B cell (primary cell): Measurements from ENCODE around the gene GABRA6. TPM values are rescaled to one million over a fixed set of nuclear protein-coding genes. Genes with fewer than 3 reads are reported as not detected.
"Not testable (repeated sequence)": the region's sequence is repeated elsewhere in the genome, so short reads cannot be mapped to it uniquely, and the experiment has no call there.

ENCODE experiments used
- ATAC-seq: fragments of 200-7000 bp; cut with Tn5 transposase; one replicate; pipeline ENCODE4 v1.10.0; 2021; ENCODE audit warnings: low read depth, mild to moderate bottlenecking, moderate number of reproducible peaks, moderate library complexity
- CTCF ChIA-PET: fragments of 350-600 bp; sonication (Branson Sonifier 250); formaldehyde crosslinking; loops from one replicate; lab custom pipeline; 2021; ENCODE audit warnings: antibody characterized with exemption, inconsistent platforms; lab: Charles Lee
- POLR2A ChIA-PET: fragments of 350-600 bp; sonication (Branson Sonifier 250); formaldehyde crosslinking; loops from one replicate; lab custom pipeline; 2021; ENCODE audit warnings: antibody characterized with exemption; lab: Charles Lee
- DNase-seq: peaks from one replicate; pipeline ENCODE4 v3.0.0; 2013
- H2AFZ ChIP-seq: 2 replicates; pipeline ENCODE4 v1.6.1; 2012; ENCODE audit warnings: mild to moderate bottlenecking, low read depth, low read length; ENCODE audit not compliant: insufficient read depth, poor library complexity, severe bottlenecking
- H3K27ac ChIP-seq, 2 donors: 1 replicate in 1 of 2; 2 replicates in 1 of 2; pipeline ENCODE4 v1.5.1; 2012 to 2013; ENCODE audit warnings: low read length in 2 of 2, mild to moderate bottlenecking in 2 of 2, moderate library complexity in 1 of 2
- H3K27me3 ChIP-seq, 4 experiments: fragments of 200-600 bp in 1 of 4; sonication (generic) in 1 of 4; replicated peaks in 1 of 4; 1 replicate in 2 of 4; 2 replicates in 2 of 4; pipeline versions ENCODE4 v1.6.1 to v1.7.0; 2013 to 2016; ENCODE audit warnings: low read length in 3 of 4, mild to moderate bottlenecking in 2 of 4, mixed read lengths in 1 of 4, moderate library complexity in 1 of 4; ENCODE audit not compliant: insufficient read depth in 4 of 4, control insufficient read depth in 3 of 4; ENCODE audit errors: control extremely low read depth in 1 of 4
- H3K36me3 ChIP-seq, 2 experiments: replicated peaks in 1 of 2; 1 replicate in 1 of 2; 2 replicates in 1 of 2; pipeline versions ENCODE4 v1.6.1 to v1.7.1; 2013; ENCODE audit warnings: low read length in 1 of 2; ENCODE audit not compliant: insufficient read depth in 2 of 2, control insufficient read depth in 1 of 2; ENCODE audit errors: control extremely low read depth in 1 of 2, extremely low read depth in 1 of 2
- H3K4me1 ChIP-seq, 2 donors: fragments of 200-600 bp in 1 of 2; sonication (generic) in 1 of 2; 1 replicate in 1 of 2; 2 replicates in 1 of 2; pipeline versions ENCODE4 v1.5.1 to v1.6.1; 2013 to 2017; ENCODE audit warnings: low read length in 2 of 2; ENCODE audit not compliant: control insufficient read depth in 2 of 2, insufficient read depth in 2 of 2
- H3K4me2 ChIP-seq: replicated peaks from 2 replicates; pipeline ENCODE3; 2012; ENCODE audit warnings: mild to moderate bottlenecking, low read depth, low read length; ENCODE audit not compliant: poor library complexity, severe bottlenecking
- H3K4me3 ChIP-seq, 5 experiments: fragments of 200-600 bp in 1 of 5; sonication (generic) in 1 of 5; 1 replicate in 3 of 5; 2 replicates in 2 of 5; pipeline versions ENCODE4 v1.5.1 to v1.7.0; 2011 to 2016; ENCODE audit warnings: low read length in 4 of 5, mild to moderate bottlenecking in 4 of 5, low read depth in 2 of 5, control low read depth in 1 of 5, moderate library complexity in 1 of 5; ENCODE audit not compliant: insufficient read depth in 1 of 5; ENCODE audit errors: control extremely low read depth in 1 of 5, extremely low read depth in 1 of 5
- H3K79me2 ChIP-seq: fragments of 200-600 bp; sonication (generic); one replicate; pipeline ENCODE4 v1.6.0; 2016; ENCODE audit warnings: low read length; ENCODE audit not compliant: control insufficient read depth, insufficient read depth
- H3K9ac ChIP-seq: fragments of 200-600 bp; sonication (generic); 2 replicates; pipeline ENCODE4 v1.6.1; 2017; ENCODE audit warnings: mild to moderate bottlenecking, low read length, moderate library complexity
- H3K9me3 ChIP-seq, 3 donors: one replicate each; pipeline versions ENCODE4 v1.6.1 to v1.7.1; 2013; ENCODE audit warnings: low read length in 2 of 3; ENCODE audit not compliant: control insufficient read depth in 2 of 3, insufficient read depth in 1 of 3; ENCODE audit errors: control extremely low read depth in 1 of 3
- H4K20me1 ChIP-seq: 2 replicates; pipeline ENCODE4 v1.6.0; 2012; ENCODE audit warnings: mild to moderate bottlenecking, low read length; ENCODE audit not compliant: insufficient read depth, control insufficient read depth, poor library complexity, severe bottlenecking
- H3K27ac Mint-ChIP-seq: one replicate; pipeline ENCODE4 v1.8.0; 2021; ENCODE audit warnings: mixed read lengths
- H3K27me3 Mint-ChIP-seq: one replicate; pipeline ENCODE4 v1.8.0; 2021; ENCODE audit warnings: mixed read lengths
- H3K4me1 Mint-ChIP-seq: one replicate; pipeline ENCODE4 v1.8.0; 2021; ENCODE audit warnings: mixed read lengths
- H3K4me3 Mint-ChIP-seq: one replicate; pipeline ENCODE4 v1.8.0; 2021; ENCODE audit warnings: mixed read lengths
- H3K9me3 Mint-ChIP-seq: one replicate; pipeline ENCODE4 v1.8.0; 2022; ENCODE audit warnings: mixed read lengths; ENCODE audit not compliant: insufficient read depth
- CTCF ChIP-seq: fragments of 200-600 bp; IDR thresholded peaks from one replicate; pipeline ENCODE4 v1.8.0; 2022; ENCODE audit warnings: antibody characterized with exemption, mild to moderate bottlenecking
- EZH2 ChIP-seq: IDR thresholded peaks from 2 replicates; pipeline ENCODE4 v1.6.1; 2012; ENCODE audit warnings: borderline replicate concordance, low read depth, mild to moderate bottlenecking, moderate library complexity, low read length; ENCODE audit not compliant: insufficient read depth, poor library complexity, severe bottlenecking
- WGBS: methylation state at CpG from one replicate; pipeline ENCODE4 v1.1.5; 2013; ENCODE audit warnings: missing lambda C conversion rate; ENCODE audit not compliant: insufficient coverage; 5-methylcytosine and 5-hydroxymethylcytosine counted together
- intact Hi-C: fragments of 100-400 bp; cut with micrococcal nuclease; formaldehyde crosslinking; loops from one replicate; pipeline ENCODE4 v1.10.0; 2022
- polyA plus RNA-seq: library from polyadenylated mRNA; depleted of rRNA; stranded (reverse); fragments of >200 nt; gene quantifications from 2 replicates; pipeline ENCODE4 v1.2.3, GENCODE V29; 2012
- total RNA-seq, 2 donors: library from RNA; stranded (reverse); fragments of 120-200 nt in 1 of 2; gene quantifications; 1 replicate in 1 of 2; 2 replicates in 1 of 2; pipeline versions ENCODE4 v1.2.3 to v1.2.4, GENCODE V29; 2013 to 2022

The GABRA6 gene
- total and polyA plus RNA-seq, 2 donors (not counting 1 experiment from before 2014, with no cell fraction given): not detected

DNA sequence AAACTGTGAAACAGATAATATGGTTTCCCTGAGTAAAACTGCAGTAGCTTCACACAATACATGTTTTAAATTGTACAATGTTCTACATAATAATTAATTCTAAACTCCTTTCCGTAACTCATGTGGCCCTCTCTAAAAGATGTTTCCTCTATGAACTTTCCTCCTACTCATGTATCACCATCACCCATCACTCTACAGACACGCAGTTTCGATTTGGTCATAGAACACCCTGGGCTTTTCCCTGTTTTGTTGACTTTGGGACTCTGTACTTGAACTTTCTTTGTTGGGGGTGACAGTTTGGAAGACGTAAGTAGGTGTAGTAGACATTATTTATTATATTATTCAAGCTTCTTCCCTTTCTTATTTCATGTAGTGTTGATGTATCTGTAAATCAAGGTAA is 44.1 kb upstream of the GABRA6 start:
- Mint-ChIP-seq H3K27ac (no peak overlapping the region), H3K4me1 (no peaks in the 10 kb centered on the region), H3K27me3 (no peaks in the 10 kb centered on the region), H3K4me3 (no peak overlapping the region), H3K9me3 (no peaks in the 10 kb centered on the region)
- ChIA-PET POLR2A (no interaction called here), CTCF (interaction anchor here (0.6 kb wide), 1 partner anchor 52 kb away, joined by 4 read pairs; no protein-coding TSS in a partner anchor)
- H3K9ac ChIP-seq: no peak overlapping the region
- H3K4me1 ChIP-seq: no peaks in the 10 kb centered on the region
- no peak overlapping the region for H2AFZ ChIP-seq
- no peaks in the 10 kb centered on the region for H3K27me3 ChIP-seq
- intact Hi-C loops: no loop called here
- ATAC-seq (no peak), DNase-seq (no peak)
- H4K20me1 ChIP-seq: no peaks in the 10 kb centered on the region
- H3K79me2 ChIP-seq: no peaks in the 10 kb centered on the region
- TF ChIP-seq EZH2 (no peak), CTCF (no peak)
- H3K36me3 ChIP-seq: no peaks in the 10 kb centered on the region
- H3K27ac ChIP-seq: no peak overlapping the region
- WGBS: no CpG with 5 or more reads among the region's 4 CpGs
- H3K4me2 ChIP-seq: no peak overlapping the region
- H3K4me3 ChIP-seq: no peak overlapping the region
- H3K9me3 ChIP-seq: no peaks in the 10 kb centered on the region

DNA sequence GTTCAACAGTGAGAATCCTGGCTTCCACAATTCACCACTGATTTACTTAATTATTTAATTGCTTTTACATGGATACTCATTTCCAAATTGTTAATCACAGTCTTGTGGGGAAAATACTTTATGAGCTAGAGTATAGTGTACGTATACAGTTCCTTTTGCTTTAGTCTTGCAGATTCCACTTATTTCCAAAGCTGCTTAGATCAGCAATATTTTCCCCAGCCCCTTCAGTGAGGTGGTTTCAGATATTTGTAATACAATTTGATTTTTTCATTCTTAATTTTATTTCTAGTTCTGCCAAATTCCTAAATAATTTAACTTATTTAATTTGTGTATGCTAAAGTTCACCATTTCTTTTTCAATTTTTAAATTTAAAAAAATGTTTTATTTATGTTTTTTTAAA is 40.3 kb upstream of the GABRA6 start:
- Mint-ChIP-seq H3K4me1 (no peaks in the 10 kb centered on the region), H3K27ac (no peak overlapping the region), H3K27me3 (no peaks in the 10 kb centered on the region), H3K9me3 (no peaks in the 10 kb centered on the region), H3K4me3 (no peak overlapping the region)
- Histone ChIP-seq H3K79me2 (no peaks in the 10 kb centered on the region), H3K27ac (no peak overlapping the region), H3K4me2 (no peak overlapping the region), H2AFZ (no peak overlapping the region), H4K20me1 (no peaks in the 10 kb centered on the region), H3K27me3 (no peaks in the 10 kb centered on the region), H3K9me3 (no peaks in the 10 kb centered on the region), H3K4me1 (no peaks in the 10 kb centered on the region), H3K36me3 (no peaks in the 10 kb centered on the region), H3K4me3 (no peak overlapping the region), H3K9ac (no peak overlapping the region)
- ATAC-seq (no peak), DNase-seq (no peak)
- no CpG with 5 or more reads among the region's 1 CpG for WGBS
- POLR2A ChIA-PET: no interaction called here
- CTCF ChIA-PET: no interaction called here
- intact Hi-C loops: no loop called here
- no peak for TF ChIP-seq EZH2
- TF ChIP-seq CTCF: no peak

GRCh38 chr5:161651926-161652325 is 33.6 kb upstream of the GABRA6 start:
- H3K9ac ChIP-seq, CTCF ChIA-PET: not testable (repeated sequence)

More at GRCh38 chr5:161651926-161652325, 33.6 kb upstream of the GABRA6 start:
- H3K9me3 ChIP-seq, intact Hi-C loops, POLR2A ChIA-PET, H3K79me2 ChIP-seq, H3K27ac ChIP-seq, H3K4me3 ChIP-seq, H3K27me3 Mint-ChIP-seq, H3K9me3 Mint-ChIP-seq, H3K4me1 Mint-ChIP-seq, H3K36me3 ChIP-seq, H3K4me1 ChIP-seq, DNase-seq, H4K20me1 ChIP-seq, H3K4me3 Mint-ChIP-seq, H3K27ac Mint-ChIP-seq, H2AFZ ChIP-seq, H3K27me3 ChIP-seq, ATAC-seq, H3K4me2 ChIP-seq: not testable (repeated sequence)
- 17% methylated on average over 1 of the region's 8 CpGs for WGBS
